ENCODE results near the gene HOXC9. TPM values are rescaled to one million over a fixed set of nuclear protein-coding genes. Genes with fewer than 3 reads are reported as not detected.

HOXC9 gene
- total and polyA plus RNA-seq, 2 of the 4 experiments (the other 2 are of a cell fraction) = 0.26 TPM; not detected in 1

GRCh38 chr12:54049108-54049507 is 49.1 kb downstream of the HOXC9 start:
- H2BK120ac ChIP-seq (ENCODE audit: low read depth, low read length) = no peak overlapping the region
- TF ChIP-seq MAFK (IDR thresholded peaks at IDR 0.05; ENCODE audit: low read depth, low read length) = no peak
- TF ChIP-seq CTCF (conservative IDR thresholded peaks at IDR 0.05; ENCODE audit: low read depth, low read length) = no peak
- no peak for TF ChIP-seq RCOR1 (IDR thresholded peaks at IDR 0.05; ENCODE audit: insufficient replicate concordance, low read length)
- no peak for TF ChIP-seq ELK1 (IDR thresholded peaks at IDR 0.05; ENCODE audit: borderline replicate concordance, low read depth, low read length)
- TF ChIP-seq RFX5 (IDR thresholded peaks at IDR 0.05; ENCODE audit: low read depth, low read length) = no peak
- no peak for TF ChIP-seq MAZ (IDR thresholded peaks at IDR 0.05; ENCODE audit: borderline replicate concordance, low read depth, low read length)
- TF ChIP-seq CHD1 (IDR thresholded peaks at IDR 0.05; ENCODE audit: low read depth, low read length) = no peak
- TF ChIP-seq BHLHE40 (IDR thresholded peaks at IDR 0.05; ENCODE audit: low read depth, low read length) = no peak
- no peak for TF ChIP-seq FOS (IDR thresholded peaks at IDR 0.05; ENCODE audit: low read depth, low read length)
- TF ChIP-seq USF2 (IDR thresholded peaks at IDR 0.05; ENCODE audit: low read depth, low read length) = no peak
- no peak for TF ChIP-seq NFE2L2 (IDR thresholded peaks at IDR 0.05; ENCODE audit: low read depth, low read length)
- no peak for TF ChIP-seq RAD21 (IDR thresholded peaks at IDR 0.05; ENCODE audit: low read length)
- TF ChIP-seq SMC3 (IDR thresholded peaks at IDR 0.05; ENCODE audit: low read depth, low read length) = no peak
- dilution Hi-C loops (cut with HindIII; ENCODE audit: low sequenced_read_pairs, unreplicated experiment) = no loop called here
- CTCF ChIA-PET = no interaction called here
- POLR2A ChIA-PET (ENCODE audit: unreplicated experiment) = no interaction called here
- no peaks in the 10 kb centered on the region for H3K9me3 ChIP-seq (ENCODE audit: control insufficient read depth, insufficient read depth, low read length)
- no peak overlapping the region for H2BK20ac ChIP-seq (ENCODE audit: low read depth, low read length)
- H2BK5ac ChIP-seq (ENCODE audit: low read depth, low read length, poor library complexity, severe bottlenecking) = no peak overlapping the region
- in situ Hi-C loops (cut with MboI; ENCODE audit: low sequenced_read_pairs) = no loop called here
- H3K36me3 ChIP-seq (ENCODE audit: control insufficient read depth, insufficient read depth, low read length) = no peaks in the 10 kb centered on the region
- no peak overlapping the region for H2BK15ac ChIP-seq (ENCODE audit: low read depth, low read length)
- H3K4ac ChIP-seq (ENCODE audit: low read depth, low read length) = no peak overlapping the region
- no peak overlapping the region for H3K9ac ChIP-seq (ENCODE audit: low read depth, low read length)
- H4K91ac ChIP-seq (ENCODE audit: insufficient read depth, low read depth, low read length) = no peak overlapping the region
- DNase-seq (no peak), ATAC-seq (ENCODE audit: low read depth) (no peak)
- no peak overlapping the region for H3K27ac ChIP-seq (ENCODE audit: insufficient read depth, low read length)
- H3K4me1 ChIP-seq (ENCODE audit: control insufficient read depth, insufficient read depth, low read length) = no peaks in the 10 kb centered on the region
- H2AK9ac ChIP-seq (replicated peaks; ENCODE audit: low read depth, low read length, poor library complexity) = no peak overlapping the region
- H3K18ac ChIP-seq (ENCODE audit: low read depth, low read length) = no peak overlapping the region
- peaks cover 78% of the 10 kb centered on the region for H3K27me3 ChIP-seq (ENCODE audit: control insufficient read depth, insufficient read depth, low read length)
- no peaks in the 10 kb centered on the region for H3K9me1 ChIP-seq (ENCODE audit: insufficient read depth, low read length)
- no peak overlapping the region for H3K4me3 ChIP-seq (ENCODE audit: insufficient read depth, low read depth, low read length)
- H4K8ac ChIP-seq (ENCODE audit: low read depth in 2 of 2, low read length in 2 of 2) = no peak overlapping the region
- H3K79me1 ChIP-seq (ENCODE audit: low read depth in 1 of 2, low read length in 2 of 2) = no peaks in the 10 kb centered on the region
- no peak overlapping the region for H2AK5ac ChIP-seq (ENCODE audit: low read depth, low read length)
- no peak overlapping the region for H2AFZ ChIP-seq (replicated peaks; ENCODE audit: low read length, poor library complexity)
- WGBS, 2 experiments (ENCODE audit: extremely low coverage in 2 of 2, insufficient read length in 1 of 2) = 85% methylated on average over 2 of the region's 6 CpGs; no CpG with 5 or more reads in 1 of the 2 experiments
- intact Hi-C loops (cut with micrococcal nuclease) = no loop called here
- H3K56ac ChIP-seq (ENCODE audit: extremely low read depth, insufficient read depth, low read length) = no peak overlapping the region
- no peaks in the 10 kb centered on the region for H4K20me1 ChIP-seq (ENCODE audit: insufficient read depth, low read length)
- no peak overlapping the region for H3K4me2 ChIP-seq (ENCODE audit: low read depth, low read length)
- H4K5ac ChIP-seq (ENCODE audit: low read depth, low read length) = no peak overlapping the region
- no TSS peak for BruUV-seq (replicated peaks)
- H3K14ac ChIP-seq (replicated peaks; ENCODE audit: low read depth, low read length) = no peak overlapping the region
- H3K23ac ChIP-seq (ENCODE audit: low read depth, low read length) = no peak overlapping the region
